GM23338 (cell line): ENCODE results near the gene GNPDA1. TPM values are rescaled to one million over a fixed set of nuclear protein-coding genes. Genes with fewer than 3 reads are reported as not detected.

Experiments
- ATAC-seq: fragments of 200-7000 bp; cut with Tn5 transposase; 3 replicates; pipeline ENCODE4 v1.9.1; 2020
- DNase-seq: peaks from one replicate; pipeline ENCODE4 v3.0.0-alpha.2; 2015; ENCODE audit warnings: low spot score
- H2AFZ ChIP-seq: fragments of 200-600 bp; sonication (generic); 2 replicates; pipeline ENCODE4 v1.8.0; 2016; ENCODE audit warnings: antibody characterized with exemption, mild to moderate bottlenecking, moderate library complexity
- H3F3A ChIP-seq: fragments of 200-600 bp; sonication (generic); replicated peaks from 2 replicates; pipeline ENCODE4 v1.8.0; 2017; ENCODE audit warnings: antibody characterized with exemption, mixed run types, low read depth
- H3K27ac ChIP-seq: fragments of 200-600 bp; sonication (generic); 2 replicates; pipeline ENCODE4 v1.6.1; 2016; ENCODE audit warnings: low read depth
- H3K27me3 ChIP-seq: fragments of 200-600 bp; sonication (generic); 2 replicates; pipeline ENCODE4 v1.8.0; 2016; ENCODE audit warnings: mild to moderate bottlenecking, mixed run types, moderate library complexity; ENCODE audit not compliant: insufficient read depth
- H3K36me3 ChIP-seq: fragments of 200-600 bp; sonication (generic); 2 replicates; pipeline ENCODE4 v1.8.0; 2016; ENCODE audit warnings: mild to moderate bottlenecking; ENCODE audit not compliant: insufficient read depth
- H3K4me1 ChIP-seq: fragments of 200-600 bp; sonication (generic); 2 replicates; pipeline ENCODE4 v1.8.0; 2016; ENCODE audit warnings: mild to moderate bottlenecking, moderate library complexity; ENCODE audit not compliant: insufficient read depth
- H3K4me2 ChIP-seq: fragments of 200-600 bp; sonication (generic); 2 replicates; pipeline ENCODE4 v1.7.1; 2017; ENCODE audit warnings: mixed run types
- H3K4me3 ChIP-seq: fragments of 200-600 bp; sonication (generic); 2 replicates; pipeline ENCODE4 v1.6.1; 2016; ENCODE audit warnings: mixed run types
- H3K79me2 ChIP-seq: fragments of 200-600 bp; sonication (generic); replicated peaks from 2 replicates; pipeline ENCODE4 v1.8.0; 2017; ENCODE audit warnings: mild to moderate bottlenecking; ENCODE audit not compliant: insufficient read depth
- H3K9me2 ChIP-seq: fragments of 200-600 bp; sonication (generic); 2 replicates; pipeline ENCODE4 v1.8.0; 2017; ENCODE audit not compliant: insufficient read depth
- H4K20me1 ChIP-seq: fragments of 200-600 bp; sonication (generic); replicated peaks from 2 replicates; pipeline ENCODE4 v1.8.0; 2017; ENCODE audit warnings: mild to moderate bottlenecking; ENCODE audit not compliant: insufficient read depth
- H3K27ac Mint-ChIP-seq: 2 replicates; pipeline ENCODE4 v1.8.0; 2020; ENCODE audit warnings: inconsistent platforms, mild to moderate bottlenecking, moderate library complexity, mixed read lengths
- H3K27me3 Mint-ChIP-seq: 3 replicates; pipeline ENCODE4 v1.8.0; 2022; ENCODE audit warnings: low read depth, mild to moderate bottlenecking, moderate library complexity, mixed read lengths, inconsistent platforms; ENCODE audit not compliant: insufficient read depth, poor library complexity
- H3K36me3 Mint-ChIP-seq: 3 replicates; pipeline ENCODE4 v1.8.0; 2021; ENCODE audit warnings: low read depth, mild to moderate bottlenecking, inconsistent platforms, moderate library complexity, mixed read lengths
- H3K4me1 Mint-ChIP-seq: 3 replicates; pipeline ENCODE4 v1.8.0; 2020; ENCODE audit warnings: mild to moderate bottlenecking, inconsistent platforms, mixed read lengths
- H3K4me3 Mint-ChIP-seq: 3 replicates; pipeline ENCODE4 v1.8.0; 2021; ENCODE audit warnings: moderate library complexity, mild to moderate bottlenecking, inconsistent platforms, mixed read lengths
- H3K9me3 Mint-ChIP-seq: 3 replicates; pipeline ENCODE4 v1.8.0; 2020; ENCODE audit warnings: moderate library complexity, mild to moderate bottlenecking, inconsistent platforms, mixed read lengths
- CREB1 ChIP-seq: fragments of 250-450 bp; sonication (Bioruptor Pico); IDR thresholded peaks from 2 replicates; pipeline ENCODE4 v1.5.0; 2020; ENCODE audit warnings: low read depth, mild to moderate bottlenecking, moderate library complexity
- CTCF ChIP-seq, 2 experiments: fragments of 200-600 bp in 1 of 2; sonication (generic) in 1 of 2; conservative IDR thresholded peaks; 2 replicates each; pipeline versions ENCODE4 v1.5.1 to v1.6.1; 2016 to 2017; ENCODE audit warnings: antibody characterized with exemption in 2 of 2, low read depth in 2 of 2, mild to moderate bottlenecking in 2 of 2, moderate library complexity in 1 of 2
- EZH2 ChIP-seq: fragments of 200-600 bp; sonication (generic); IDR thresholded peaks from one replicate; pipeline ENCODE4 v1.8.0; 2017; ENCODE audit warnings: antibody characterized with exemption, mild to moderate bottlenecking, low read depth; ENCODE audit not compliant: unreplicated experiment
- JUNB ChIP-seq: IDR thresholded peaks from one replicate; pipeline ENCODE4 v1.6.1; 2016; ENCODE audit warnings: antibody characterized with exemption; ENCODE audit not compliant: unreplicated experiment
- NANOG ChIP-seq: IDR thresholded peaks from 2 replicates; pipeline ENCODE4 v1.6.1; 2016; ENCODE audit warnings: antibody characterized with exemption, borderline replicate concordance
- POLR2AphosphoS5 ChIP-seq: IDR thresholded peaks from 2 replicates; pipeline ENCODE4 v1.6.1; 2016; ENCODE audit warnings: antibody characterized with exemption, low read depth
- STAT1 ChIP-seq: IDR thresholded peaks from one replicate; pipeline ENCODE4 v1.6.1; 2016; ENCODE audit warnings: antibody characterized with exemption; ENCODE audit not compliant: unreplicated experiment
- ZNF331 ChIP-seq: fragments of 250-450 bp; sonication (Bioruptor Pico); IDR thresholded peaks from 2 replicates; pipeline ENCODE4 v1.5.0; 2020; ENCODE audit warnings: low read depth, mild to moderate bottlenecking, moderate library complexity
- polyA plus RNA-seq: library from polyadenylated mRNA; unstranded; fragments of >200 nt; fragmentation: Nextera tagmentation; extraction: Ambion mirVana; gene quantifications from 2 replicates; pipeline ENCODE4 v1.2.1, GENCODE V29; 2016
- total RNA-seq: library from RNA; depleted of rRNA; stranded (reverse); fragments of >200 nt; shearing (Covaris generic); gene quantifications from 2 replicates; pipeline ENCODE4 v1.2.3, GENCODE V29; 2014
- TF ChIP-seq, protein P1 (sequence below): IDR thresholded peaks from one replicate; pipeline ENCODE4 v1.6.1; 2018; ENCODE audit warnings: antibody characterized with exemption; ENCODE audit not compliant: unreplicated experiment
- TF ChIP-seq, protein P2 (sequence below): IDR thresholded peaks from 2 replicates; pipeline ENCODE4 v1.6.1; 2016; ENCODE audit warnings: antibody characterized with exemption

Gene GNPDA1
- total and polyA plus RNA-seq, 2 experiments from 2014 or later, result 47.6 to 117 TPM

DNA sequence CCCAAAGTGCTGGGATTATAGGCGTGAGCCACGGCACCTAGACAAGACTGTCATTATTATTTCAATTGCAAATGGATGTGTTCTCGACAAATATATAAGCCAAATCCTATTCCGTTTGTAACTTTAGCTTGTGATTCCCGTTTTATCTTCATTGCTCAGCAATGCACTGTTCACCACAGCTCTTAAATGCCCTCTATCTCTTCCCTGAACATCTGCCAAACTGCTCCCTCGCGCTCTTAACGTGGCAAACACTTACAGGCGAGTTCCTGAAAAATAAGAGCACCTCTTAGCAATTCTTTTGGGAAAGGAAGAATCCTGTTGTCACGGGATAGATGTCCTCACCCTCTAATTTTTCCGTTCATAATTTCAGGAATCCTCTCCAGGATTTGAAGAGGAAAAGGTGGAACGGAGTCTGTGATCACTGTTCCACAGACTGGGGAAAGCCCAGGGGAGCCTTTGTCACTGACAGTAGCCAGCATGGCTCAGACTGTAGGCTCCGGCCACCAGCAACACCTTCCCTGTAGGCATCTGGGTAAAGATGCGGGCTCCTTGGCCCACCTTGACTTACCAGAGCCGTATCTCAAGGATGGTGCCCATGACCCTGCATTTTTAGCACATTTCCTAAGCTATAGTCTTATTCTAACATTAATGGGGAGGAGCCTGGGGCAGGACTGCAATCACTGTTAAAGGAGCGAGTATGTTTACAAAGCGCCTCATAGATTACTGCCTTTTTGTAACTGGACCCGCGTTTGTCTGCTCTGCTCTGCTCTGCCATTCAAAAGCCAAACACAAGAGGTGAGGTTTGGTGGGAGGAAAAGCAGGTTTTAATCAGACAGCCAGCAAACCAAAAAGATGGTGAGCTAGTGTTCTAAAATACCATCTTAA, 20.2 kb upstream of the GNPDA1 start:
- Histone ChIP-seq H3K79me2 (no peaks in the 10 kb centered on the region), H3K4me2 (no peak overlapping the region), H3K27me3 (no peaks in the 10 kb centered on the region), H3K4me3 (no peak overlapping the region), H2AFZ (peak overlapping the region; percentile 90; the same call in 1 of the 2 replicates), H4K20me1 (no peaks in the 10 kb centered on the region), H3F3A (no peaks in the 10 kb centered on the region), H3K36me3 (no peaks in the 10 kb centered on the region), H3K9me2 (no peaks in the 10 kb centered on the region), H3K27ac (no peak overlapping the region), H3K4me1 (no peaks in the 10 kb centered on the region)
- peaks cover 5% of the 10 kb centered on the region for H3K27me3 Mint-ChIP-seq
- TF ChIP-seq, protein P1, sequence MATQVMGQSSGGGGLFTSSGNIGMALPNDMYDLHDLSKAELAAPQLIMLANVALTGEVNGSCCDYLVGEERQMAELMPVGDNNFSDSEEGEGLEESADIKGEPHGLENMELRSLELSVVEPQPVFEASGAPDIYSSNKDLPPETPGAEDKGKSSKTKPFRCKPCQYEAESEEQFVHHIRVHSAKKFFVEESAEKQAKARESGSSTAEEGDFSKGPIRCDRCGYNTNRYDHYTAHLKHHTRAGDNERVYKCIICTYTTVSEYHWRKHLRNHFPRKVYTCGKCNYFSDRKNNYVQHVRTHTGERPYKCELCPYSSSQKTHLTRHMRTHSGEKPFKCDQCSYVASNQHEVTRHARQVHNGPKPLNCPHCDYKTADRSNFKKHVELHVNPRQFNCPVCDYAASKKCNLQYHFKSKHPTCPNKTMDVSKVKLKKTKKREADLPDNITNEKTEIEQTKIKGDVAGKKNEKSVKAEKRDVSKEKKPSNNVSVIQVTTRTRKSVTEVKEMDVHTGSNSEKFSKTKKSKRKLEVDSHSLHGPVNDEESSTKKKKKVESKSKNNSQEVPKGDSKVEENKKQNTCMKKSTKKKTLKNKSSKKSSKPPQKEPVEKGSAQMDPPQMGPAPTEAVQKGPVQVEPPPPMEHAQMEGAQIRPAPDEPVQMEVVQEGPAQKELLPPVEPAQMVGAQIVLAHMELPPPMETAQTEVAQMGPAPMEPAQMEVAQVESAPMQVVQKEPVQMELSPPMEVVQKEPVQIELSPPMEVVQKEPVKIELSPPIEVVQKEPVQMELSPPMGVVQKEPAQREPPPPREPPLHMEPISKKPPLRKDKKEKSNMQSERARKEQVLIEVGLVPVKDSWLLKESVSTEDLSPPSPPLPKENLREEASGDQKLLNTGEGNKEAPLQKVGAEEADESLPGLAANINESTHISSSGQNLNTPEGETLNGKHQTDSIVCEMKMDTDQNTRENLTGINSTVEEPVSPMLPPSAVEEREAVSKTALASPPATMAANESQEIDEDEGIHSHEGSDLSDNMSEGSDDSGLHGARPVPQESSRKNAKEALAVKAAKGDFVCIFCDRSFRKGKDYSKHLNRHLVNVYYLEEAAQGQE, result no peak
- no peak for TF ChIP-seq JUNB
- no peak for TF ChIP-seq STAT1
- no peak for TF ChIP-seq NANOG
- TF ChIP-seq, protein P2, sequence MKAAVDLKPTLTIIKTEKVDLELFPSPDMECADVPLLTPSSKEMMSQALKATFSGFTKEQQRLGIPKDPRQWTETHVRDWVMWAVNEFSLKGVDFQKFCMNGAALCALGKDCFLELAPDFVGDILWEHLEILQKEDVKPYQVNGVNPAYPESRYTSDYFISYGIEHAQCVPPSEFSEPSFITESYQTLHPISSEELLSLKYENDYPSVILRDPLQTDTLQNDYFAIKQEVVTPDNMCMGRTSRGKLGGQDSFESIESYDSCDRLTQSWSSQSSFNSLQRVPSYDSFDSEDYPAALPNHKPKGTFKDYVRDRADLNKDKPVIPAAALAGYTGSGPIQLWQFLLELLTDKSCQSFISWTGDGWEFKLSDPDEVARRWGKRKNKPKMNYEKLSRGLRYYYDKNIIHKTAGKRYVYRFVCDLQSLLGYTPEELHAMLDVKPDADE, result no peak
- no peak for TF ChIP-seq POLR2AphosphoS5
- no peak for TF ChIP-seq CREB1
- no peak for TF ChIP-seq ZNF331 (CRISPR knock-in tag)
- TF ChIP-seq CTCF (conservative IDR thresholded peaks at IDR 0.05; ENCODE audit: low read depth in 2 of 2), result no peak
- no peak for TF ChIP-seq EZH2
- H3K4me3 Mint-ChIP-seq, result no peak overlapping the region
- DNase-seq (no peak), ATAC-seq (no peak)
- no peaks in the 10 kb centered on the region for H3K36me3 Mint-ChIP-seq
- no peaks in the 10 kb centered on the region for H3K4me1 Mint-ChIP-seq
- no peak overlapping the region for H3K27ac Mint-ChIP-seq
- no peaks in the 10 kb centered on the region; the same call in 2 of the 3 replicates for H3K9me3 Mint-ChIP-seq
